IPS DF 6.9 (cell line): Measurements from ENCODE around the gene FNDC3B.

Experiments
- DNase-seq: peaks from one replicate; pipeline ENCODE4 v3.0.0-alpha.2; 2013; ENCODE audit warnings: low read depth, low spot score
- H3K27ac ChIP-seq: one replicate; pipeline ENCODE4 v1.5.1; 2013; ENCODE audit warnings: low read length, control low read depth
- H3K27me3 ChIP-seq: 2 replicates; pipeline ENCODE4 v1.6.1; 2013; ENCODE audit warnings: mild to moderate bottlenecking, low read length; ENCODE audit not compliant: control insufficient read depth, insufficient read depth
- H3K36me3 ChIP-seq: 2 replicates; pipeline ENCODE4 v1.6.1; 2013; ENCODE audit warnings: low read length; ENCODE audit not compliant: control insufficient read depth, insufficient read depth
- H3K4me1 ChIP-seq: 2 replicates; pipeline ENCODE4 v1.6.1; 2013; ENCODE audit warnings: low read length; ENCODE audit not compliant: control insufficient read depth, insufficient read depth
- H3K4me3 ChIP-seq: 2 replicates; pipeline ENCODE4 v1.5.1; 2013; ENCODE audit warnings: mild to moderate bottlenecking, low read length
- H3K9me3 ChIP-seq: 2 replicates; pipeline ENCODE4 v1.6.1; 2013; ENCODE audit warnings: low read length, inconsistent platforms; ENCODE audit not compliant: control insufficient read depth, insufficient read depth
- WGBS: extraction: QIAGEN DNeasy Blood & Tissue Kit; methylation state at CpG from one replicate; pipeline ENCODE4 v1.1.7; 2013; ENCODE audit warnings: mixed read lengths, missing lambda C conversion rate; ENCODE audit not compliant: insufficient read length, insufficient coverage; 5-methylcytosine and 5-hydroxymethylcytosine counted together

Gene FNDC3B

DNA sequence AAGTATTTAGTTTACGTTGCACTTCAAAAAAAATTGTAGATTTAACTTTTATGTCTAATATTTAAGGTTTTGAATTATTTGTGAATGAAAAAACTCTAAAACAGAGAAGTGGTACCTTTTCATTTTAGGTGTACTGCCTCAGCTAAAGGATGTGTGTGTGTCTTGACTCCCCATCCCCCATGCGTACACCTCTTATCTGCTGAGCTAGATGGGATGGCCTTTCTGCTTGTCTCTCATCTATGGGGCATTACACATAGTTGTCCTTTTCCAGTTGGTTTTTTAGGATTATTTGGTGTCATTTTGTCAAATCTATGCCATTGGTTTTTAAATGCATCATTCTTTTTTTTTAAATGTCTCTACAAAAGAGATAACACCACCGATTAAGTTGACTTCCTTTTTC is 110.9 kb downstream of the FNDC3B start:
- no peaks in the 10 kb centered on the region; the same call in 1 of the 2 replicates for H3K27me3 ChIP-seq
- peaks cover 10% of the 10 kb centered on the region for H3K4me1 ChIP-seq
- no peaks in the 10 kb centered on the region for H3K9me3 ChIP-seq
- no CpG with 5 or more reads among the region's 3 CpGs for WGBS
- DNase-seq = no peak
- no peak overlapping the region for H3K4me3 ChIP-seq
- H3K27ac ChIP-seq = no peak overlapping the region
- no peaks in the 10 kb centered on the region for H3K36me3 ChIP-seq

DNA sequence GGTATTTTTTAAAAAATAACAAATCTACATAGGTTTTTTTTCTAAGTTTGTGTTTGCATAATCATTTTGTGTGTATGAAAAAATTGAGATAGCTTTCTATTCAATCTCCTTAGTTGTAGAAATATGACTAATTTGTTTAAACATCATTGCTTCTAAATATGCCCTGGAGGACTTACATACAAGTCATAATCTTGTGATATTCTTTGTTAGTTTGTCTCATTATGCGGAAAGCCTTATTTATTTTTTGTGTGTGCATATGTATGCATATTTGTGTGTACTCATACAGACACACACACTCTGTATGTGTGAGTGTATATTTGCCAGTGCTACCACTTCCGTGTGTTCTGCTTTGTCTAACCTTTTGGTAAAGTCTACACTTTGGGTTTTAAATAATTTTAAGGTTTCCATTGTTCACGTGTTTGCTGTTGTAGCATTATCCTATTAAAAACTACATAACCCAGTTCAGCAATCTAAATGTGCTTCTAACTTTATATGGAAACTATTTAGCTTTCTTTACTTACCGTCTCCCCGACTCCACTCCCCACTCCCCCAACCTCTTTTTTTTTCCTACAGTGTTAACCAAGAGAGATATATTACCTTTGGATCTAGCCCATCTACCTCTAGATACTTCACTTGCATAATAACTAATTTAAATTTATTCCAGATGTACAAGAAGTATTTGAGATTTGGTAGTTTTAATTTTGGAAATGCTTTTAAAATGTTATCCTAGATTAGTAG is 111.7 kb downstream of the FNDC3B start:
- peaks cover 11% of the 10 kb centered on the region for H3K4me1 ChIP-seq
- no peak for DNase-seq
- H3K27me3 ChIP-seq = no peaks in the 10 kb centered on the region; the same call in 1 of the 2 replicates
- no peaks in the 10 kb centered on the region for H3K36me3 ChIP-seq
- 100% methylated on average over 2 of the region's 5 CpGs for WGBS
- H3K9me3 ChIP-seq = no peaks in the 10 kb centered on the region; the same call in 1 of the 2 replicates
- H3K27ac ChIP-seq = no peak overlapping the region
- H3K4me3 ChIP-seq = no peak overlapping the region

DNA sequence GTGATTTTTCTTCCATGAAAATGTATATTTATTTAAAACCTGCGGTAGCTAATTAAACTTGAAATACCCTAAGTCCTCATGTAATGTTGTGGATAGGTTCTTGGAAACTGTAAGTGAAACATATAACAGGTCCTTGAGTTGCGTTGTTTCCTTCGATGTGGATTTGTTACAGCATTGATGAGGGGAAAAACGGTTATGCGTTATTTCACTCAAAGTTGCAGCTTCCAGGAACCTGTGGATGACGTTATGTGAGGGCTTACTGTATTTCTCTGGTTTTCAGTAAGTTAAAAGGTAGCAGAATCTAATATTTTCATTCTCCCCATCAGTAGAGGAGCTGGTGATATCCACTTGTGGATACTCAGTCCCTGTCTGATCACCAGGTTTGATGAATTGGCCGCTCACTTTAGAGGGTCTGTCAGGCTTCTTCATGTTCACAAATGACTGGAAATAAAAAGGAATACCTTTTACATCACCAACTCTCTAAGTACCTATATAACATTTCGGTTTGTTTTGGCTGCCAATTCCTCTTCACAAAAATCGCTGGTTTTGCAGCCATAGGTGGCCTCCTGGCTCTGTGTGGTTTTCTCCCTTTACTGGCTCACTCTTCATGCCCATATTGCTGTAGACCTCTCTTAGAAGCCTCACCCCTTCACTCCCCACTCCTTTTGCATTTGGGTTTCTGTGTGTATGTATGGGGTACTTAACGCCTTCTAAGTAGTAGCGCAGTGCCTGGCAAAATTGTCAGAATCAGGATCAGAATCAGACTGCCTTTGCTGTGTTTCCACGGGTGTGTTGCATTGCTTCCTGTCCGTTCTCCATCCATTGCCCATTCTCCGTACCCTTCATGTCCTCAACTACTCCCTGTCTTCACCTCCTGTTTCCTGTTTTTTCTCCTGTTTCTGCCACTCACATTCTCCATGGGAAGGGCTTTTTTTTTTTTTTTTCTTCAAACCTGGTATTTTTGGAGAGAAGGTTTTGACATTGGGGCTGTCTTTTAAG is 112.6 kb downstream of the FNDC3B start:
- Histone ChIP-seq H3K36me3 (no peaks in the 10 kb centered on the region), H3K4me3 (no peak overlapping the region), H3K27me3 (no peaks in the 10 kb centered on the region; the same call in 1 of the 2 replicates), H3K27ac (no peak overlapping the region), H3K9me3 (no peaks in the 10 kb centered on the region; the same call in 1 of the 2 replicates), H3K4me1 (peaks cover 13% of the 10 kb centered on the region)
- DNase-seq = no peak
- no CpG with 5 or more reads among the region's 14 CpGs for WGBS

- Histone ChIP-seq H3K9me3 (no peaks in the 10 kb centered on the region; the same call in 1 of the 2 replicates), H3K27ac (no peak overlapping the region), H3K27me3 (no peaks in the 10 kb centered on the region; the same call in 1 of the 2 replicates), H3K36me3 (no peaks in the 10 kb centered on the region), H3K4me1 (peaks cover 13% of the 10 kb centered on the region), H3K4me3 (no peak overlapping the region)
- WGBS = no CpG with 5 or more reads among the region's 7 CpGs
- DNase-seq = no peak
Observed at GRCh38 chr3:172152874-172153273, 113.5 kb downstream of the FNDC3B start.

DNA sequence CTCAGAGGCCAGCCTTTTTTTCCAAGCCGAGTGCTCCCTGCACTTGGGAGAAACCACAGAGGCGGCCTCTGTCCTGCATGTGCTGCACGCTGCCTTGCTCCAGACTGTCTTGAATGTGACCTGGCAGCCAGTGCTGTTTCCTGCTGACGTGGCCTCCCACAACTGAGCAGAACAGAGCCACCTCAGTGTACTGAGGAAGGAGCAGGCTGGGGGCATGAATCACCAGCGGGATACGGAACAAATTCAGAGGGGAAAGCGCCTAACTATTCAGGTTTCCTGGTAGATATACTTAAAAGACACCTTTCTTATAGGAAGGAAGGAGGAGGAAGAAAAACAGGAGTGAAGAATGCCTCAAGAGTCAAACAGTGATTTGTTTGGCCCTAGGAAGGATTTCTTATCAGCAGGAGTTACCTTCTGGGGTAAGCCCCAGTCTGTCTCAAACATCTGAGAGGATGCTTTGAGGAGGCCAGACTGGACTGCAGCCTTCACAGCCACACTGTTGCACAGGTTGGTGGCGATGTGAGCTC is 114.0 kb downstream of the FNDC3B start:
- no peaks in the 10 kb centered on the region; the same call in 1 of the 2 replicates for H3K9me3 ChIP-seq
- no peak for DNase-seq
- H3K4me3 ChIP-seq = no peak overlapping the region
- no peaks in the 10 kb centered on the region; the same call in 1 of the 2 replicates for H3K27me3 ChIP-seq
- no CpG with 5 or more reads among the region's 8 CpGs for WGBS
- no peaks in the 10 kb centered on the region for H3K36me3 ChIP-seq
- H3K4me1 ChIP-seq = peaks cover 13% of the 10 kb centered on the region
- H3K27ac ChIP-seq = no peak overlapping the region

DNA sequence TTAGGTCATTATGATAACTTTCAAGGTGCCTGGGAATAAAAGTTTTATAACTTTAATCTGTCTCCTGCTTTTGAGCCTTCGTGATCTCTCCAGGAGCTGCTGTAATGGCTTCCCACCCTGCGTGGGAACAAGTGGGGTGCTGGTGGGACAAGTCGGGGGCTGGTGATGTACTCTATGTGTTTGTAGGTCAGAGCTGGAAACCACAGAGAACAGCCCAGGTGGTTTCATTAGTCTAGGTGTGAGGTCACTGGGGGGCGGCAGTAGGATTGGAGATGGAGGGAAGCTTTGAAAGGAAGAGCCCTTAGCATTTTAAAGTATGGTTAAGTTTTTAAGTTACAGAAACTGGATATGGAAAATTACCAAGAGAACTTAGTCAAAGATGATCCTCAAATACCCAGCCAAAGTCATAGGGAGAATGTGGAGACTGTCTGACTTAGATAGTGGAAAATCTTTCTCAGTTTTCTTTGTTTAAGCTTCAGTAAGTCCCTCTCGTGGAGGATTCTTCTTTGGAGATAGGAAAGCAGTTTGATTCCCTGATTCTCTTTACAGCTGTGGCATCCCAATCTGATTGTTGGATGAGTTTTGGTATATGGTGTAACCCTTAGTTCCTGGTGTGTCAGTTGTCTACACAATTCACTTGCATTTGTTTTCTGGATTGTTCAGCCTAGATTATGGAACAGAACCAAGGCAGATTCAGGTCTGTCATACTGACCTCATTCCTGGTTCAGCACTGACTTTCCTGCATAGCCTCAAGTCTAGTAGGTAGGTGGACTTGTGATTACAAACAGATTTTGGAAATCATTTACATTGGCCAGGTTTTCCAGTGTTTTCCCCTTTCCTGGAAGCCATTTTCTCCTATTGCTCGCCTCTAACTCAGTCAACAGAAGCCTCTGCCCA is 115.6 kb downstream of the FNDC3B start:
- no peak overlapping the region for H3K27ac ChIP-seq
- H3K36me3 ChIP-seq = no peaks in the 10 kb centered on the region
- H3K4me3 ChIP-seq = no peak overlapping the region
- peaks cover 15% of the 10 kb centered on the region for H3K4me1 ChIP-seq
- no CpG with 5 or more reads among the region's 6 CpGs for WGBS
- H3K27me3 ChIP-seq = no peaks in the 10 kb centered on the region; the same call in 1 of the 2 replicates
- H3K9me3 ChIP-seq = no peaks in the 10 kb centered on the region; the same call in 1 of the 2 replicates
- no peak for DNase-seq

DNA sequence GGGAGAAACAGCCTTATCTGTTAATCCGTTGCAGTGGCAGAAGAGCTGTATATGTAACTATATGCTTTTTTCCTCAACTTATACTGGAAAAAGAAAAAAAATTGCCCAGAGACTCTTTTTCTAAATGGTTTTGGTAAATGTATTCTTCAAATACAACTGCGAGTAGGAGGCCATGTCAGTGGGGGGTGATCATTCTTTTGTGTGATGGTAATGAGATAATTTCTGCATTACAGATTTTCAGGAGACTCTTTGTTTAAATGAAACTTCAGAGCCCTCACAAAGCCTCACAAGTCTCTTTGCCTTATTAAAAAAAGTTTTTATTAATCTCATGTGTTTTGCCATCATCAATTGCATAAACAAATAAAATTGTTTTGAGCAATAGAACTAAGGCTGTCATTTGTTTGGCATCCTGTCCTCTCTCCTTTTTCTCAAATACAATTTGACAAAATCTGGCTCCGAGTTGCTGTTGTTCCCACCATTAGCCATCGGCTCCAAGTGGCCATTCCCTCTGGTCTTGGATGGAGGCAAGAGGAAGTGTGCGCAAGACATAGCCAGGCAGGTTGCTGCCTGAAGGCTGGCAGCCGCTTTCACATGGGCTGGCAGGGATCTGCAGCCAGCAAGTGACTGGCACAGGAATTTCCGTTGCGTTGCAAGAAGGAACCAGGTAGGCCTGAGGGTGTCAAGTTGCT is 116.7 kb downstream of the FNDC3B start:
- DNase-seq = no peak
- H3K9me3 ChIP-seq = no peaks in the 10 kb centered on the region; the same call in 1 of the 2 replicates
- no peaks in the 10 kb centered on the region for H3K36me3 ChIP-seq
- peaks cover 17% of the 10 kb centered on the region for H3K4me1 ChIP-seq
- H3K27me3 ChIP-seq = no peaks in the 10 kb centered on the region; the same call in 1 of the 2 replicates
- H3K4me3 ChIP-seq = no peak overlapping the region
- H3K27ac ChIP-seq = peak overlapping the region; percentile 5
- no CpG with 5 or more reads among the region's 8 CpGs for WGBS

DNA sequence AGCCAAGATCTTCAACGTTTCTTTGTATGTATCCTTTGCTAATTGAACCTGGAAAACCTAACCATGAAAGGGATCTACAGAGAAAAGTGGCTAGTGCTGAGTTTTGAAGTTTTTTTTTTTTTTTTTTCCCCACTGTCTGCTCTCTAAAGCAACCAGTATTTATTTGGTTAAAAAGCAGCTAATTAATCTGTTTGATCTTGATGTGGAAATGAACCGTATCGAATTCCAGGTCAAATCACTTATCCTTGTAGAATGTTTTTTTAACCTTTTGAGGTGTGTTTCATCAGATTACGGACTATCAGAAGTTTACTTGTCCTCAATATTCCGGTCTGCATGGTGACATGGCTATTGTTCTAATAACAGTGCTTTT is 117.2 kb downstream of the FNDC3B start:
- Histone ChIP-seq H3K9me3 (no peaks in the 10 kb centered on the region; the same call in 1 of the 2 replicates), H3K4me1 (peaks cover 17% of the 10 kb centered on the region), H3K27me3 (no peaks in the 10 kb centered on the region; the same call in 1 of the 2 replicates), H3K4me3 (no peak overlapping the region), H3K36me3 (no peaks in the 10 kb centered on the region), H3K27ac (peak overlapping the region; percentile 5)
- no CpG with 5 or more reads among the region's 5 CpGs for WGBS
- no peak for DNase-seq

DNA sequence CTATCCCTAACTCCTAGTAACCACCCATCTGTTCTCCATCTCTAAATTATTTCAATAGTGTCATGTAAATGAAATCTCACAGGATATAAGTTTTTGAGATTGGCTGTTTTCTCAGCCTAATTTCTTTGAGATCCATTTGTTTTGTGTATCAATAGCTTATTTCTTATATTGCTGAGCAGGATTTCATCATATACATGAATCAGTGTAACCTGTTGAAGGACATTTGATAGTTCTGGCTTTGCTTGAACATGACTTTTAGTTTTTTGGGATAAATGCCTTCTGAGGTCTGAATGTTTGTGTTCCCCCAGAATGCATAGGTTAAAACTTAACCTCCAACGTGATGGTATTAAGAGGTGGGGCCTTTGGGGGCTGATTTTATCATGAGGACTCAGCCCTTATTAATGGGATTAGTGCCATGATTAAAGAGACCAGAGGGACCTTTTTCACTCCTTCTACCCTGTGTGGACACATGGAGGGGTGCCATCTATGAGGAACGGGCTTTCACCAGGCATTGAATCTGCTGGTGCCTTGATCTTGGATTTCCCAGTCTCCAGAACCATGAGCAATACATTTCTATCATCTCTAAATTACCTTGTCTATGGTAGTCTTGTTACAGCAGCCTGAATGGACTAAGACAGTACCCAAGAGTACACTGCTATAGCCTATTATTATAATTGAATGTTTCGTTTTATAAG is 118.3 kb downstream of the FNDC3B start:
- no peaks in the 10 kb centered on the region; the same call in 1 of the 2 replicates for H3K9me3 ChIP-seq
- DNase-seq = no peak
- H3K36me3 ChIP-seq = no peaks in the 10 kb centered on the region
- H3K27ac ChIP-seq = no peak overlapping the region
- H3K4me3 ChIP-seq = no peak overlapping the region
- peaks cover 14% of the 10 kb centered on the region for H3K4me1 ChIP-seq
- no peaks in the 10 kb centered on the region; the same call in 1 of the 2 replicates for H3K27me3 ChIP-seq
- no CpG with 5 or more reads among the region's 3 CpGs for WGBS
